Uterus (tissue), 2 donors: ENCODE results near the gene SPTB.

Experiments
- POLR2A ChIP-seq, 2 donors: fragments of 450-650 bp; IDR thresholded peaks; one replicate each; pipeline ENCODE4 v1.6.1; 2016; ENCODE audit warnings: antibody characterized with exemption in 2 of 2, mild to moderate bottlenecking in 1 of 2, moderate library complexity in 1 of 2
- TF ChIP-seq, protein P1 (sequence below), 4 experiments: fragments of 200-600 bp in 2 of 4; fragments of 450-650 bp in 2 of 4; sonication (generic) in 2 of 4; IDR thresholded peaks; one replicate each; pipeline ENCODE4 v1.5.1; 2016 to 2019; ENCODE audit warnings: antibody characterized with exemption in 4 of 4, mild to moderate bottlenecking in 2 of 4, moderate library complexity in 1 of 4

DNA sequence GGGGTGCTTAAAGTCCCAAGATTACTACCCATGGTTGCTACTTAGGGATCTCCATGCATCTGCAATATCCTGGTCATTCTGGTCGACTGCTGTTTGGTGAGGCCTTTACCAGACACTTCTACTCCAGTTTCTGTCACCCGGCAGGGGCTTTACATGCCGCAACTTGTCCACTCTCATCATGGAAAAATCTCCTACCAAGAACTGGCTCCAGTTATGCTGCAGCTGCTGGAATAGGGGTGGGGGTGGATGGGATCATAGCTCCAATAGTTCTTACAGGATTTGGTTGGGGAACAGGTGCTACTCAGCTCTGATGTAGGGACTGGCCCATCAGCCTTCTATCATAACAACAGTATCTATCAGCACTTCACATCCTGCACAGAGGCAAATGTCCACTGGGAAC lies 51.6 kb downstream of the SPTB start:
- TF ChIP-seq, protein P1, sequence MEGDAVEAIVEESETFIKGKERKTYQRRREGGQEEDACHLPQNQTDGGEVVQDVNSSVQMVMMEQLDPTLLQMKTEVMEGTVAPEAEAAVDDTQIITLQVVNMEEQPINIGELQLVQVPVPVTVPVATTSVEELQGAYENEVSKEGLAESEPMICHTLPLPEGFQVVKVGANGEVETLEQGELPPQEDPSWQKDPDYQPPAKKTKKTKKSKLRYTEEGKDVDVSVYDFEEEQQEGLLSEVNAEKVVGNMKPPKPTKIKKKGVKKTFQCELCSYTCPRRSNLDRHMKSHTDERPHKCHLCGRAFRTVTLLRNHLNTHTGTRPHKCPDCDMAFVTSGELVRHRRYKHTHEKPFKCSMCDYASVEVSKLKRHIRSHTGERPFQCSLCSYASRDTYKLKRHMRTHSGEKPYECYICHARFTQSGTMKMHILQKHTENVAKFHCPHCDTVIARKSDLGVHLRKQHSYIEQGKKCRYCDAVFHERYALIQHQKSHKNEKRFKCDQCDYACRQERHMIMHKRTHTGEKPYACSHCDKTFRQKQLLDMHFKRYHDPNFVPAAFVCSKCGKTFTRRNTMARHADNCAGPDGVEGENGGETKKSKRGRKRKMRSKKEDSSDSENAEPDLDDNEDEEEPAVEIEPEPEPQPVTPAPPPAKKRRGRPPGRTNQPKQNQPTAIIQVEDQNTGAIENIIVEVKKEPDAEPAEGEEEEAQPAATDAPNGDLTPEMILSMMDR (IDR thresholded peaks at IDR 0.05), result no peak
- no peak for TF ChIP-seq POLR2A (IDR thresholded peaks at IDR 0.05)
